GM12878 (cell line): ENCODE results near the gene NID1. TPM values are rescaled to one million over a fixed set of nuclear protein-coding genes. Genes with fewer than 3 reads are reported as not detected.
A peak's percentile ranks its signal among the peaks of the same experiment; 100 is the strongest.

ENCODE experiments used
- BCL11A ChIP-seq: IDR thresholded peaks from 2 replicates; pipeline ENCODE4 v1.6.1; 2011; ENCODE audit warnings: low read depth, low read length
- BRCA1 ChIP-seq: IDR thresholded peaks from 2 replicates; pipeline ENCODE4 v1.6.1; 2011; ENCODE audit warnings: low read depth, low read length, improper control_type of control experiment
- CBX5 ChIP-seq: sonication (generic); IDR thresholded peaks from 2 replicates; pipeline ENCODE4 v1.6.1; 2016; ENCODE audit warnings: low read depth, moderate library complexity, mild to moderate bottlenecking, inconsistent platforms
- CEBPB ChIP-seq, 2 experiments: fragments of 150-350 bp in 1 of 2; IDR thresholded peaks; 2 replicates each; pipeline ENCODE4 v1.6.1; 2012 to 2014; ENCODE audit warnings: low read depth in 2 of 2, low read length in 2 of 2, borderline replicate concordance in 1 of 2, inconsistent platforms in 1 of 2
- HDGF ChIP-seq: fragments of 450-650 bp; IDR thresholded peaks from 2 replicates; pipeline ENCODE4 v1.6.1; 2016; ENCODE audit warnings: antibody characterized with exemption
- IKZF2 ChIP-seq, 2 experiments: fragments of 450-650 bp; IDR thresholded peaks; 2 replicates each; pipeline ENCODE4 v1.6.1; 2017; ENCODE audit warnings: mild to moderate bottlenecking in 2 of 2, moderate library complexity in 2 of 2
- IRF4 ChIP-seq: IDR thresholded peaks from 2 replicates; pipeline ENCODE4 v1.6.1; 2011; ENCODE audit warnings: low read depth, low read length
- JUNB ChIP-seq: IDR thresholded peaks from 2 replicates; pipeline ENCODE4 v1.6.1; 2016; ENCODE audit warnings: antibody characterized with exemption, mild to moderate bottlenecking
- MYB ChIP-seq: fragments of 150-350 bp; IDR thresholded peaks from 2 replicates; pipeline ENCODE4 v1.6.1; 2014; ENCODE audit warnings: mild to moderate bottlenecking, low read depth, low read length, borderline replicate concordance
- NFYB ChIP-seq: IDR thresholded peaks from 2 replicates; pipeline ENCODE4 v1.6.1; 2011; ENCODE audit warnings: low read depth, mild to moderate bottlenecking, low read length, improper control_type of control experiment, moderate library complexity; ENCODE audit not compliant: insufficient read depth
- PAX8 ChIP-seq: fragments of 450-650 bp; IDR thresholded peaks from 2 replicates; pipeline ENCODE4 v1.6.1; 2017; ENCODE audit warnings: mild to moderate bottlenecking, moderate library complexity
- RAD51 ChIP-seq: fragments of 450-650 bp; IDR thresholded peaks from 2 replicates; pipeline ENCODE4 v1.6.1; 2016; ENCODE audit warnings: moderate library complexity, mild to moderate bottlenecking, inconsistent platforms
- SIN3A ChIP-seq: IDR thresholded peaks from 2 replicates; pipeline ENCODE4 v1.6.1; 2012; ENCODE audit warnings: low read depth, low read length, improper control_type of control experiment
- SP1 ChIP-seq: IDR thresholded peaks from one replicate; pipeline ENCODE4 v1.6.1; 2011; ENCODE audit warnings: low read depth, low read length
- SREBF2 ChIP-seq: IDR thresholded peaks from 2 replicates; pipeline ENCODE4 v1.6.1; 2012; ENCODE audit warnings: mild to moderate bottlenecking, low read length
- ZNF24 ChIP-seq: fragments of 450-650 bp; IDR thresholded peaks from 2 replicates; pipeline ENCODE4 v1.6.1; 2017; ENCODE audit warnings: antibody characterized with exemption, mild to moderate bottlenecking
- polyA plus RNA-seq, 11 experiments: library from polyadenylated mRNA; depleted of rRNA in 4 of 11; unstranded in 6 of 11; stranded (reverse) in 5 of 11; fragments of >200 nt; fragmentation: Nextera tagmentation in 4 of 11; fragmentation: Illumina TruSeq in 1 of 11; extraction: Ambion mirVana in 4 of 11; extraction: Trizol in 1 of 11; gene quantifications; 1 replicate in 1 of 11; 2 replicates in 10 of 11; pipeline versions ENCODE4 v1.2.1 to v1.2.3, GENCODE V29; 2011 to 2016; ENCODE audit warnings: inconsistent platforms in 2 of 11, missing spikeins in 2 of 11, low read depth in 1 of 11
- total RNA-seq, 4 experiments: library from RNA; depleted of rRNA in 3 of 4; stranded (reverse); fragments of >200 nt in 3 of 4; fragmentation: Illumina TruSeq in 1 of 4; extraction: Trizol in 1 of 4; gene quantifications; 2 replicates each; pipeline versions ENCODE4 v1.2.1 to v1.2.3, GENCODE V29; 2013 to 2021
- TF ChIP-seq, protein P1 (sequence below): IDR thresholded peaks from 2 replicates; pipeline ENCODE4 v1.6.1; 2011; ENCODE audit warnings: mild to moderate bottlenecking, low read depth, low read length, moderate library complexity; ENCODE audit not compliant: insufficient replicate concordance
- TF ChIP-seq, protein P2 (sequence below): fragments of 450-650 bp; IDR thresholded peaks from 2 replicates; pipeline ENCODE4 v1.6.1; 2016; ENCODE audit warnings: mild to moderate bottlenecking, moderate library complexity, borderline replicate concordance
- TF ChIP-seq, protein P3 (sequence below): fragments of 150-350 bp; IDR thresholded peaks from 2 replicates; pipeline ENCODE4 v1.6.1; 2016; ENCODE audit warnings: low read depth, low read length
- TF ChIP-seq, protein P4 (sequence below): IDR thresholded peaks from 2 replicates; pipeline ENCODE4 v1.6.1; 2012; ENCODE audit warnings: low read length, inconsistent platforms
- TF ChIP-seq, protein P5 (sequence below): IDR thresholded peaks from 2 replicates; pipeline ENCODE4 v1.6.1; 2011; ENCODE audit warnings: low read depth, mild to moderate bottlenecking, low read length, moderate library complexity, borderline replicate concordance; ENCODE audit errors: extremely low read depth

Gene NID1
- total and polyA plus RNA-seq, 10 of the 15 experiments (the other 5 are each of a cell fraction or from before 2014, with no cell fraction given) = 4.2 to 25.7 (median 11.3) TPM

DNA sequence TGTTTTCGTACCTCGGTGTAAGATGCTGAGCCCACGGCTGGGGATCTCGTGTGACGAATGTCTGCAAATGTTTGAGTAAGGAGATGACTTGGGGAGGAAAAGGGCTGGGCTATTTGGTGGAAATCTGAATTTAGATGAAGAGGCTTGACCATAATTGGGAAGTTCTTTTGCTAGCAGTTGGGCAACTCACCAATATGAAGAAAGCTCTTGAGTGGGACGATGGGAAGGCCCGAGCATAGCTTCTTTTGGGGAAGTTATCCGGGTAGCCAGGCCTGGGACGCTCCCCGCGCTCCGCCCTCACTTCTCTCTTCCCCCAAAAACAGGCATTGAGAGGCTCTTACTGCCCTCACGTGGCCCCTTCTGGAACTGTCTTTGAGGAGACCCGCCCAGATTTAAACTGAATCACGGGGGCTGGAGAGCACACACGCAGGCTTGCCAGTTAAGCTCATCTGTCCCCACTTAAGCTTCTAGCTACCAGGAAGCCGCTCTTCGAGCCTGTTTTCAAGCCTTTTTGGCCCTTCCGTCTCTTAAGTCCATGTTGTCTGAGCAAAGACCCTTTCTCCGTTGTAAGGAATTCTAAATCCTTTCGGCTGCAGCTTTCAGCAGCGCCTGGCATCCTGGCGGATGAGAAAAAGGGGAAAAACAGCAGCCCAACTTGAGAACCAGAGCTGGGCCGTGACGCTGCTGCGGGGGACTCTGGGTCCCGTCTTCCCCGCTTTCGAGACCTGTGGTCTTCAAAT is 93.1 kb downstream of the NID1 start (continued):
- TF ChIP-seq, protein P1, sequence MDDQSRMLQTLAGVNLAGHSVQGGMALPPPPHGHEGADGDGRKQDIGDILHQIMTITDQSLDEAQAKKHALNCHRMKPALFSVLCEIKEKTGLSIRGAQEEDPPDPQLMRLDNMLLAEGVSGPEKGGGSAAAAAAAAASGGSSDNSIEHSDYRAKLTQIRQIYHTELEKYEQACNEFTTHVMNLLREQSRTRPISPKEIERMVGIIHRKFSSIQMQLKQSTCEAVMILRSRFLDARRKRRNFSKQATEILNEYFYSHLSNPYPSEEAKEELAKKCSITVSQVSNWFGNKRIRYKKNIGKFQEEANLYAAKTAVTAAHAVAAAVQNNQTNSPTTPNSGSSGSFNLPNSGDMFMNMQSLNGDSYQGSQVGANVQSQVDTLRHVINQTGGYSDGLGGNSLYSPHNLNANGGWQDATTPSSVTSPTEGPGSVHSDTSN = no peak
- TF ChIP-seq SIN3A (peak; percentile 71; the same call in 1 of the 2 replicates), RAD51 (peak; percentile 64), JUNB (no peak), BCL11A (no peak), CEBPB (IDR thresholded peaks at IDR 0.05; ENCODE audit: borderline replicate concordance in 1 of 2, low read depth in 2 of 2, low read length in 2 of 2) (no peak), HDGF (no peak), CBX5 (no peak), NFYB (no peak), MYB (no peak), IRF4 (no peak), PAX8 (no peak), IKZF2 (IDR thresholded peaks at IDR 0.05) (peak; percentile 18 to 47; a peak in 3 of 4 replicates), BRCA1 (no peak), SREBF2 (no peak), SP1 (no peak), ZNF24 (no peak)
- TF ChIP-seq, protein P2, sequence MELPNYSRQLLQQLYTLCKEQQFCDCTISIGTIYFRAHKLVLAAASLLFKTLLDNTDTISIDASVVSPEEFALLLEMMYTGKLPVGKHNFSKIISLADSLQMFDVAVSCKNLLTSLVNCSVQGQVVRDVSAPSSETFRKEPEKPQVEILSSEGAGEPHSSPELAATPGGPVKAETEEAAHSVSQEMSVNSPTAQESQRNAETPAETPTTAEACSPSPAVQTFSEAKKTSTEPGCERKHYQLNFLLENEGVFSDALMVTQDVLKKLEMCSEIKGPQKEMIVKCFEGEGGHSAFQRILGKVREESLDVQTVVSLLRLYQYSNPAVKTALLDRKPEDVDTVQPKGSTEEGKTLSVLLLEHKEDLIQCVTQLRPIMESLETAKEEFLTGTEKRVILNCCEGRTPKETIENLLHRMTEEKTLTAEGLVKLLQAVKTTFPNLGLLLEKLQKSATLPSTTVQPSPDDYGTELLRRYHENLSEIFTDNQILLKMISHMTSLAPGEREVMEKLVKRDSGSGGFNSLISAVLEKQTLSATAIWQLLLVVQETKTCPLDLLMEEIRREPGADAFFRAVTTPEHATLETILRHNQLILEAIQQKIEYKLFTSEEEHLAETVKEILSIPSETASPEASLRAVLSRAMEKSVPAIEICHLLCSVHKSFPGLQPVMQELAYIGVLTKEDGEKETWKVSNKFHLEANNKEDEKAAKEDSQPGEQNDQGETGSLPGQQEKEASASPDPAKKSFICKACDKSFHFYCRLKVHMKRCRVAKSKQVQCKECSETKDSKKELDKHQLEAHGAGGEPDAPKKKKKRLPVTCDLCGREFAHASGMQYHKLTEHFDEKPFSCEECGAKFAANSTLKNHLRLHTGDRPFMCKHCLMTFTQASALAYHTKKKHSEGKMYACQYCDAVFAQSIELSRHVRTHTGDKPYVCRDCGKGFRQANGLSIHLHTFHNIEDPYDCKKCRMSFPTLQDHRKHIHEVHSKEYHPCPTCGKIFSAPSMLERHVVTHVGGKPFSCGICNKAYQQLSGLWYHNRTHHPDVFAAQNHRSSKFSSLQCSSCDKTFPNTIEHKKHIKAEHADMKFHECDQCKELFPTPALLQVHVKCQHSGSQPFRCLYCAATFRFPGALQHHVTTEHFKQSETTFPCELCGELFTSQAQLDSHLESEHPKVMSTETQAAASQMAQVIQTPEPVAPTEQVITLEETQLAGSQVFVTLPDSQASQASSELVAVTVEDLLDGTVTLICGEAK = peak; percentile 38; the same call in 1 of the 2 replicates
- TF ChIP-seq, protein P3, sequence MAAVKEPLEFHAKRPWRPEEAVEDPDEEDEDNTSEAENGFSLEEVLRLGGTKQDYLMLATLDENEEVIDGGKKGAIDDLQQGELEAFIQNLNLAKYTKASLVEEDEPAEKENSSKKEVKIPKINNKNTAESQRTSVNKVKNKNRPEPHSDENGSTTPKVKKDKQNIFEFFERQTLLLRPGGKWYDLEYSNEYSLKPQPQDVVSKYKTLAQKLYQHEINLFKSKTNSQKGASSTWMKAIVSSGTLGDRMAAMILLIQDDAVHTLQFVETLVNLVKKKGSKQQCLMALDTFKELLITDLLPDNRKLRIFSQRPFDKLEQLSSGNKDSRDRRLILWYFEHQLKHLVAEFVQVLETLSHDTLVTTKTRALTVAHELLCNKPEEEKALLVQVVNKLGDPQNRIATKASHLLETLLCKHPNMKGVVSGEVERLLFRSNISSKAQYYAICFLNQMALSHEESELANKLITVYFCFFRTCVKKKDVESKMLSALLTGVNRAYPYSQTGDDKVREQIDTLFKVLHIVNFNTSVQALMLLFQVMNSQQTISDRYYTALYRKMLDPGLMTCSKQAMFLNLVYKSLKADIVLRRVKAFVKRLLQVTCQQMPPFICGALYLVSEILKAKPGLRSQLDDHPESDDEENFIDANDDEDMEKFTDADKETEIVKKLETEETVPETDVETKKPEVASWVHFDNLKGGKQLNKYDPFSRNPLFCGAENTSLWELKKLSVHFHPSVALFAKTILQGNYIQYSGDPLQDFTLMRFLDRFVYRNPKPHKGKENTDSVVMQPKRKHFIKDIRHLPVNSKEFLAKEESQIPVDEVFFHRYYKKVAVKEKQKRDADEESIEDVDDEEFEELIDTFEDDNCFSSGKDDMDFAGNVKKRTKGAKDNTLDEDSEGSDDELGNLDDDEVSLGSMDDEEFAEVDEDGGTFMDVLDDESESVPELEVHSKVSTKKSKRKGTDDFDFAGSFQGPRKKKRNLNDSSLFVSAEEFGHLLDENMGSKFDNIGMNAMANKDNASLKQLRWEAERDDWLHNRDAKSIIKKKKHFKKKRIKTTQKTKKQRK = no peak
- TF ChIP-seq, protein P4, sequence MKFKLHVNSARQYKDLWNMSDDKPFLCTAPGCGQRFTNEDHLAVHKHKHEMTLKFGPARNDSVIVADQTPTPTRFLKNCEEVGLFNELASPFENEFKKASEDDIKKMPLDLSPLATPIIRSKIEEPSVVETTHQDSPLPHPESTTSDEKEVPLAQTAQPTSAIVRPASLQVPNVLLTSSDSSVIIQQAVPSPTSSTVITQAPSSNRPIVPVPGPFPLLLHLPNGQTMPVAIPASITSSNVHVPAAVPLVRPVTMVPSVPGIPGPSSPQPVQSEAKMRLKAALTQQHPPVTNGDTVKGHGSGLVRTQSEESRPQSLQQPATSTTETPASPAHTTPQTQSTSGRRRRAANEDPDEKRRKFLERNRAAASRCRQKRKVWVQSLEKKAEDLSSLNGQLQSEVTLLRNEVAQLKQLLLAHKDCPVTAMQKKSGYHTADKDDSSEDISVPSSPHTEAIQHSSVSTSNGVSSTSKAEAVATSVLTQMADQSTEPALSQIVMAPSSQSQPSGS = no peak
- TF ChIP-seq, protein P5, sequence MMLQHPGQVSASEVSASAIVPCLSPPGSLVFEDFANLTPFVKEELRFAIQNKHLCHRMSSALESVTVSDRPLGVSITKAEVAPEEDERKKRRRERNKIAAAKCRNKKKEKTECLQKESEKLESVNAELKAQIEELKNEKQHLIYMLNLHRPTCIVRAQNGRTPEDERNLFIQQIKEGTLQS = peak; percentile 21; the same call in 1 of the 2 replicates
